Activated CD4-positive, alpha-beta T cell treated with anti-CD3 and anti-CD28 coated beads, Interleukin-10, Interleukin-2, amounts not matched to agents 100 ng/mL and 50 ng/mL, durations not matched to agents 16 hours and 8 hours (primary cell): Measurements from ENCODE around the gene DPF3.
A peak's percentile ranks its signal among the peaks of the same experiment; 100 is the strongest.

Experiments used
- DNase-seq: peaks from one replicate; pipeline ENCODE4 v3.0.0-alpha.2; 2020

Gene DPF3

DNA sequence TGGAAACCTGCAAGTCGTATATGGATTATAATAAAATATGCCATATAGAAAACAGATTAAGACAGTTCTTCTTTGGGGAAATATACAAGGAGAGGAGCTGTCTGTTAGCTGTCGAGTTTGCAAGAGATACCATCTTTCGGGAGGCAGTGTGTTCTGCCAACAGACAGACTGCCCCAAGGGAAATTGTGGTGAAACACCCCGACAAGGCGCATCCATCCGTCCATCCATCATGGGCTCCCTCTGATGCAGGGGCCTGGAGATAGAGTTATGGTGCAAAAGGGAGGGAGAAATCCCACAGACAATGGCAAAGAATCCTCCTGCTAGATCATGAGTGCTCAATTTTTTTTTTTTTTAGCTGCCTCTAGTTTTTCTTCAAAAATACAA, 156.3 kb downstream of the DPF3 start:
- no peak for DNase-seq

DNA sequence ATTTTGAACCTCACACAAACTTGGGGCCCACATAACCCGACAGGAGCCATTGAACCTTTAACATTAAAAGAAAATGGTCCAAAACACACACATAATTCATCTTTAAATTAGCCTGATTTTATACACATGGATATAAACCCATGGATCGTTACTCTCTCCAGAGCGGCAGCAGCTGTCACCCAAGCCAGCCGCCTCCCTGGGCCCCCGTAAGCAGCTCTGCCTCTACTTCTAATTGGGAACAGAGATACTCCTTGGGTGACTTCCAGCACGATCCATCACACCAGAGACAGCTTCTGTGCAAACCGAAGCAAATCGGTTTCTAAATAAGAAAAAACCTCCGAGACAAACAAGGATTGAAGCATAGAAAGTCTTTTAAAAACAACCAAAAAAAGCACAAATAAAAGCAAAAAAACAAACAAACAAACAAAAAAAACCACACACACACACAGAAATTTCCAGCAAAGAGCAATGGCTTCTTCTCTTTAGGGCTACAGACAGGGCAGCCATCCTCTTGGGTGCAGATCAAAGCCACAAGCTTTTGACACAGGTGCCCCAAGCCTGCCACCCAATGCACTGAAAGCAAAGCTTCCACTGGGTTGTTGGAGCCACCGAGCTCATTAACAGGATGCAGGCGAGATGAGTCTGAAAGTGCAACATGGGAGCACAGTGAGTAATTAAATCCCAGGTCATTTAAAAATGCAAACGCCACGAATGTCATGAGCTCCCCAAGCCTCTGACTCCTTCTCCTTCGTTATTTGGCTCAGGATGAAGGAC, 156.9 kb downstream of the DPF3 start:
- no peak for DNase-seq

DNA sequence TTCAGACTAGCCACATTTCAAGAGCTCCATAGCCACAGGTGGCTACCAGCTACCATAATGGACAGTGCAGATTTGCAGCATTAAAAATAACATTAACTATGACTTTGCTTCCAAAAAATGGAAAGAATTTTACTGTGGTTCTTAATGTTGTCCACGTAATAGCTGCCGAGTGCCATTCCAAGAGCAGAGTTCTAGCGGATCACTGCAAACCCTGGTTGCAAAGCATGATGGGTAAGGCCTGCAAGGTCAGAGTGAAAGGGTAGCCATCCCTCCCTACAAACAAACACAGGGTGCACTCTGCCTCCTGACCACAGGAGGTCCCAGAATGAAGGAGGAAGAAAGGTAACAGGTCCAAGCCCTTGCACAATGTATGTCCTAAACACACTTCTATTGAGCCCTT, 157.6 kb downstream of the DPF3 start:
- DNase-seq = no peak

DNA sequence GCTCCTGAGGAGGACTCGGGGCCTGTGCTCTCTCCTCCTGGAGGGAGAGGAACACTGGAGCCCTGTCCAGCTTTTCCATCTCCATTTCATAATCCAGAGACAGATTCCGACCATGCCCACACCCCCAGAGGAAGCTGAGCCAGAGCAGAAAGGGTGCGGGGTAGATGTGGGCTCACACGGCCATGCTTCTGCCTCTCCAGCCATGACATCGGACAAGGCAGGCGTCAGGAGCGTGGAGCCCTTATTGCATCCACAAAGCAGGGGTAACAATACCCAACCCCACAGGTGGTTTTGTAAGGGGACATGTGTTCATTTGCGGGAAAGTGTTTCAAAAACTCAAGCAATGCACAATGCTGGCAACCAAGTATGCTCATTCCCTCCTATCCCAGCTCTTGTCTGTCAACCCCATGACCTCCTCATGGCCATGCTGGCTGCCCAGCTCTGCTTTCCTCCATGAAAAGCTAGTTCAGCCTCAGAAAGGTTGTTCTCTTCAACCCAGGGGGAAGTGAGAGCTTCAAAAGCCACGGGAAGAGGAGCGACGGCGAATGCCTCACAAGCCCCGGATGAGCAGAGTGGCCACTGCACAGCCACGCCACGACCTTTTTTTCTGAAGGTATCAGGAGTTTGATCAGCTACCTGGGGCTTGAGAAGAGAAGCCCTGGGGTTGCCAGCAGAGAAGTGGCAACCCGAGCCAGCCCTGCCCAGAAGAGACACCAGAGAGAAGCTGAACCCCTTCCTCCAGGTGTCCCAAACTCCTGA, 161.7 kb downstream of the DPF3 start:
- DNase-seq = no peak

DNA sequence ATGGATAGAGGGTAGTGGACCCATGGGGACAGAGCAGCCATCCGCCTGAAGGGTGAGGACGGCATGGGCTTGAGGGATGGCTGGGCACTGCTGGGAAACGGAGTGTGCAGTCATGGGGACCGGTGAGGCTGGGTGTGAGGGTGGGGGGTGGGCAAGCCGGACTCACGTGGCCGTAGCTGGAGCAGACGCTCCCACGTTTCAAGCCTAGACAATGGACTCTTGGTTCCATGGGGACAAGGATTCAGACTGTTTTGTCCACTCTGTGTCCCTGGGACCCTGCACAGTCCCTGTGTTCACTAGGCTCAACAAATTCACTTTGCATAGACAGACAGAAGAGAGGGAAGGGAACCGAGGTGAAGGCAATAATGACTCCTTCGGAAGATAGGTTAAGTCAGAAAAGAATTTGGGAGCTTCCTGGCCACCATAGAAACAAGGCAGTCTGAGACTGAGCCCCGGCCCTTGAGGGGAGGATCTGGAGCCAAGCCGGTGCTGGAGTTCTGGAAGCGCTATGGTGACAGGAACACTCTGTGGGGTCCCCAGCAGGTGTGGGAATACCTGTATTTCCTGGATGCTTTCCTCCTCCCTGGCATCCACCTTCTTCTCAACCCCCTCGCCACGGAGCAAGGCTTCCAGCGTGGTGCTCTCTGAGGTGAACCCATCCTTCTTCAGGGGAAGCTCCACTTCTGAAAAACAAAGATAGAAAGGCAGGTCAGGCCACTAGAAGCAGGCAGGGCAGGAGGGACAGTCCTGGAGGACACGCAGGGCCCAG, 162.5 kb downstream of the DPF3 start:
- no peak for DNase-seq

DNA sequence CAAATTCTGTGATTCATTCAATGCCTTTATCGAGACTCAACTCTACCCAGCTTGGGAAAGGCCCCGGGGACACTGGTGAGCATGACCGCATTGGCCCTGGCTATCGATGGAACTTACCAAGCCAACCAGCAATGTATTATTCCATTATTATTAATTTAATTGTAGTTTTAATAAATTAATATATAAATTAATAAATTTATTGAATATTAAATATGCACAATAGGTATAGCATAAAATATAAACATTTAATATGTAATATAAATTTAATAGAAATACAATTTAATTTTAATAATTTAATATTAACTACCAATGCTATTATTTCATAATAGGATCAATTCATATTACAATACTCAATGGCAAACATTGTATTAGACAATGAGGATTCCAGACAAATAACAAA, 163.4 kb downstream of the DPF3 start:
- DNase-seq = no peak

DNA sequence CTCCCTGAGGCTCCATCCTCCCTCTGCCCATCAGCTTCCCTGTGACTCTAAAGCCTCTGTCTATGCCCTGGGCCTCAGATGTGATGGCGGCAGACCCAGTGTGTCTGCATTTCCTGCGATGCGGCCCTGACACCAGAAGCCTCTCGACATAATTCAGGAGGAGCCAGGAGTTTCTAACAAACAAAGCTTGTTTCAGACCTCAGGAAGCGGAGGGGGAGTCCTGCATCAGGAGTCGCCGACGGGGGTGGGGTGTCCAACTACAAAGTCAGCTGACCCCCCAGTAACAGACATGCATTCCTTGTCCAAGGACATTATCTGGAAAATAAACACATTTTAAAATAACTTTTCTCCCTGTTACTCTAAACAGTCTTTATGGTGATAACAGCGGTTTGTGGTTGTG, 167.5 kb downstream of the DPF3 start:
- no peak for DNase-seq

DNA sequence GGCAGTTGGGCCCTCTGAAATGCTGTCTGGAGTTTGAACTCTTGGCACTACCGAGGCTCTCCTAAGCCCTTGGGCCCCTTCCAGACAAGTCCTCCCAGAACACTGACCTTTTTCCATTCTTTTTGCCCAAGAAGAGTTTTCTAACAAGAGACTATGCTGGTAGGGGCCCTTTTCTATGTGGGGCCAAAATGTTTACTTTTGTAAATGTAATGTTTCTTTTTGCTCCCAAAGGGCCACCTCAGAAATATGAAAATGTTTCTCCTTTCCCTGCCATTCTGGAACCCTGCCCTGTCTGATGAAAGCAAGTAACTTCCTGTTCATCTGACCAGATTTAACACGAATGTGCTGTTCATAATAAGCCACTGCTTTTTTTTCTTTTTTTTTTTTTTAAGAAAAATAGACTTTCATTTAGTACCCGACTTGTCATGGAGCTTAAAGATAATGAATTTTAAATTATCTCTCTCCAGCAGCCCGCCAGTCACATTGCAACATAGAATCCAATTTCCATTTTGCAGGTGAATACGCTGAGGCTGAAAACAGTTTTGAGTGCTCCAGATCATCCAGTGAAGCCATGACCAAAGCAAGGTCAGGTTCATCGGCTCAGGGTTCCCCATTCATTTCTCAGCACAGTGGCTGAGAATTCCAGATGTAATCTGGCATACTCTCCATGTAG, 169.9 kb downstream of the DPF3 start:
- no peak for DNase-seq

DNA sequence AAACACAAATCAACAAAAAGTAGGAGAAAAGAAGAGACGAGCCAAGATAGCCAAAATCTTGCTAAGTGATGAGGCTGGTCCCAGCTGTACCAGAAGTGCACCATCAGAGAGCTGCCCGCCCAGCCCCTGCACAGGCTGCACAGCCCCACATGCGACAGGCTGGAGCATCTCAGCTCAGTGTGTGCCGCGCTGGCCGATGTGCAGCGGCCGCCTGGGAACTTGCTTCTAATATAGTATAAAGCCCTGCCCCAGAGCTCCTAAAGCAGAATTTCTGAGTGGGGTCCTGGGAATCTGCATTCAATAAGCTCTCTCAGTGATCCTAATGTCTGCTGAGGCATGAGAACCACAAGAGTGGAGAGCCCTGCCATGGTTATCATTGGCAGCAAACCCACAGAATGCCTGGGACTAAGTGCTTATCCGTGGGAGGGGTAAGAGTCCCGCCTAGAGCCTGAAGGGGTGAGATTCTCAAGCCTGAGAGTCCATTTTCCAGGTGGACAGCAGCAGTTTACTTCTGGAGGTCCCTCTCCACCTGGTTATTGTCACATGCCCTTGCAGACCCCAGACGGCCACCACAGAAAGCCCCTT, 171.6 kb downstream of the DPF3 start:
- DNase-seq = no peak

DNA sequence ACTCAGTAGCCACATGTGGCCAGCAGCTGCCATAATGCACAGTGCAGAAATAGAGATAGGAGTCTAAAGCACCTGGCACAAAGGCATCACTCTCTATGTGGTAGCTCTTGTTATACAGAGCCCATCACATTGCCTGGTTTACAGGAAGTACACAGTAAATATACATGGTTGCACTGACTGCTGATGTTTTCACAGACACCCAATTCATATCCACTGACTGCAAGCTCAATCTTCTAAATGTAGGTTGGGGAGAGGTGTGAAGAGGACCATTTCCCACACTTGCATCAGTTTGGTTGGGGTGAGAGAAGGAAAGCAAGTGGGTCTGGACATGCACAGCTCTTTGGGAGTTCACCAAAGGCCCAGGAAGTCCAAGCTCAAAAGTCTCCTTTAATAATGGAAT, 172.8 kb downstream of the DPF3 start:
- DNase-seq = no peak

DNA sequence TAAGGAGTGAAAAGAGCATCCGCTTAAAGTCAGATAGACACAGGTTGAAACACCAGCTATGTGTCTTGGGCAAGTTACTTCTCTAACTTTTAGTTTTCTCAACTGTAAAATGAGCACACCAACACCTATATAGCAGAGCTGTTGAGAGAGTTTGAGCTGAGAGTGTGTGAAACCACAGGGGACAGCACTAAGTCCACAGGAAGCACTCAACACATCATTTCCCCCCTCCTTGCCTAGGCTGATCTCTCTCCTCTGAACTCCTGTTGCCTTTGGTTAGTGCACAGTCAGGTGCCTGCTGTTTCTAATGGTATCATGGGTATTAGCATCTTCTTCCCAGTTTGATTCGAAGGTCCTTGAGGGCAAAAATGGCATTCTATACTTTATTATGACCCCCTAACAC, 176.7 kb downstream of the DPF3 start:
- DNase-seq = no peak

DNA sequence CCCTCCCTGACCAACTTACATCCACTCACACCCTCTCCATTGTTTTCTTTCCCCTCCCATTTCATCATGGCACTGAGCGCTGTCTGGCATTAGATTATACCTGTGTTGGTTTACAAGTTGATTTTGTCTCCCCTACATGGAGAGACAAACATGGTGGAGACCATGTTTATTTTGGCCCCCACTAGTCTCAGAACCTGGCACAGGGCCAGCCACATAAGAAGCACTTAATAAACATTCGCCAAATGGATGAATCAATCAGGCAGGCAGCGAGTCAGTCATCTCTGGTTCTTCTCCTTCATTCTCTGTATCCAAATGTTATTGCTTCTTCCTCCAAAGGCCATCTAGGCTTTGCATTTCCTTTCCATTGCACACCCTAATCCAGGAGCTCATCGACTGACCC, 177.4 kb downstream of the DPF3 start:
- DNase-seq = no peak

DNA sequence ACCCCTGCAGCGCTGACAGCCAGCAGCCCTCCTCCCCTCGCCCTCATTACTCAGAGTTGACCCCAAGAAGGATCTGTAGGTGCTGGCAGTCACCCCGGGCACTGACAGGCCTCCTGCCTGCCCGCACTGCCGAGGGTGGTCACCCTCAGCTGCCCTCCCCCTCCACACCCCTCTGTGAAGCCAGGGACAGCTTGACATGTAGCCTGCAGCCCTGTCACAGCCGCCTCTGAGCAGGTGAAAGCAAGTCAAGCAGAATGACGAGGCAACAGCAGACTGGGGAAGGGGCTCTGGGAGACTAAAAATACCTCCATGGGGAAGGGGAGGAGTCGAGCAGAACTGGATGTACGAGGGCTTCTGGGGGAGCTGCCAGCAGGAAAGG, 178.1 kb downstream of the DPF3 start:
- DNase-seq = no peak

DNA sequence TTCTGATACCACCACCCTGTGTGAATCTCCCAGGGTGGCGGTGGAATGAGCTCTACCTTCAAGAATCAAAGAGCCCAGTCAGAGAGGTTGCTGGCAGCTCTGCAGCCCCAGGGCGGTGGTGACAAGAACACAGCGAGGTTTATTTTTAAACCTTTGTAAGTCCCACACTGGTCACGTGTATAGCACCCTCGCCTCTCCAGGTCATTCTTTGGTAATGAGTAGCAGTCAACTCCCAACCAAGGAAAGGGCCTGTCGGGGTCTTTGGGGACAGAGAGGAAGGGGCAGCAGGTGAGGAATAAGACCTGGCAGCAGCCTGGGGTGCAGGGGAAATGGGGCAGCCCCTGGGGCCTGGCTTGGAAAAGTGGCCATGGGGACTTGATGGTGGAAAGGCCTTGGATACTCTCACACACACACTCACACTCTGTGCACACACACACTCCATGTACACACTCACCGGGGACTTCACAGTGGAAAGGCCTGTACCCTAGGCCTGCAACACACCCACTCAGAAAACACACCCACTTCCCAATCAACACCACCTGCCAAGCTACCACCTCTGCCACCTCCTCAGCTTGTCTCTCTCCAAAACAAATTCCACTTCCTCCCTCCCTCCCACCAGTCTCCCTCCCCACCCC, 178.6 kb downstream of the DPF3 start:
- no peak for DNase-seq

DNA sequence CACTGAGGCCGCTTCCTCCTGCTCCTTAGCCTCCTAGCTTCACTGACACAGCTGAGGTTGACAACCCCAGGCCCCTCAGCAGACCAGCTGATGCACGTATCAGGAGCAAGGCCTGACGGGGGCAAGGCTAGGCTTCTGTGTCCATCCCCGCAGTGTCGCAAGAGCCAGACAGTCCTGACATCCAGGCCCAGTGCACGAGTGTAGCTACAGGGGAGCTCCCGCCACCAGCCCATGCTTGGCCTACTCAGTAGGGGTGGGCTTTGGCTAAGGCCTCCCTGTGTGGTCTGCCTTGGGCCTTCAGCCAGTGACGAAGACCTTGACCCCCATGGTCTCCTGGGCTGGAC, 179.1 kb downstream of the DPF3 start:
- DNase-seq = no peak

DNA sequence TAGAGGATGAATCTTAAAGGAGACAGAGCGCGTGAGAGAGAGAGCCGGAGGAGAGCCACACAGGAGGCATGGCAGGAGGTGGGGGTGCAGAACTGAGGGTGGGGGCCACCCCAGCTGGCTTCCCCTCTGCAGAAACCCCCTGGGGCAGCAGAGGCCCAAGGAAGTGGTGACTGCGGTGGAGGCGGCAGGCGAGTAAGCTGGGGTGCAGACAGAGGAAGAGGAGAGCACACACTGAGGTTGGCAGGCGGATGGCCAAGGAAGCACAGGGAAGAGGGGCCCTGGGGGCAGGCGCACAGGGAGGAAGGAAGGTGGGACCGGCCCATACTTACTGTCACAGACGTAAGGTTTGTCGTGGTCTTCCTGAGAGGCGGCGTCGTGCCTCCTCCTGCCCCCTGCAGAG, 179.8 kb downstream of the DPF3 start:
- peak; percentile 46 for DNase-seq

DNA sequence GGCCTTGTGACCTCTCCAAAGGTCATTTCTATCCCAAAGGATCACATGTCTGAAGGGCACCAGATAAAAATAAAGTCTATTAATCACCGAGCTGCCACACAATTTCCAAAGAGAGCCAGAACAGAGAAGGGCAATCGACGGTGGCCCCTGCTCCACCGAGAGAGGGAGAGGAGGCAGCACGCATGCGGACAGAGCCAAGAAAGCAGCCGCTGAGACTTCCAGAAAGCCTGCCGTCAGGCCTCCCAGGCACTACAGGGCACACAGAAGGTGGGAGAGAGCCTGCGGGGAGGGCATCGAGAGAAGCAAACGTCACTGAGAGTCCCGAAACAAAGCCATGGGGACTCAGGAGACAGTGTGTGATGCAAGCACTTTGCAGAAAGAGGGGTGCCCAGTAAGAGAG, 182.0 kb downstream of the DPF3 start:
- no peak for DNase-seq

DNA sequence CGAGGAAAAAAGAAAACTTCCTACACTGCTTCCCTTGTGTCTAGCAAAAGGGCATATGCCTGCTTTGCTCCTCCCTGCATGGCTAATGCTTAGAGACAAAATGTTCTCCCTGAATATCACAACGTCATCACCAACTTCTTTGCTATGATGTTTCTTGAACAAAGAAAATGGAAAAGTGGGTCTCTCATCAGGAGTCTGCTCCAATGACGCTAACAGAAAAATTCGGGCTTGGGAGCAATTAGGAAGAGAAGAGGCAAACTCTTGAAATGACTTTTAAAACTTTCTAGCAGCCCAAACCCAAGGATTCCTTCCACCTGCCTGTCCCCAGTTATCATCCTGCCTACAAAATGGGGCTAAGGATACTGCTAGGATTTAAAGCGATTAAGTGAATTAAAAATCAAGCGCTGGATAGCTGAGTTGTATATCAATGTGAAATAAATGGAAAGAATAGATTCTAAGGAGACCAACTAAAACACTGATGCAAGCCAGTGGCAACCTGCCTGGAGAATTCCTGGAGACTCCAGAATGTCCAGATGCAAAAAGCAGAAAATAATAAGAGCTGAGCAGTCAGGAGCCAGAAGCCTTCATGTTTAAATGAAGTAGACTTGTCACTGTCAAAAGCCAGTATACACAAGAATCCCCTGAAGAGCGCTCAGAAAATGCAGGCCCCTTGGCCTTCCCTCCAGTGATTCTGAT, 183.8 kb downstream of the DPF3 start:
- no peak for DNase-seq

DNA sequence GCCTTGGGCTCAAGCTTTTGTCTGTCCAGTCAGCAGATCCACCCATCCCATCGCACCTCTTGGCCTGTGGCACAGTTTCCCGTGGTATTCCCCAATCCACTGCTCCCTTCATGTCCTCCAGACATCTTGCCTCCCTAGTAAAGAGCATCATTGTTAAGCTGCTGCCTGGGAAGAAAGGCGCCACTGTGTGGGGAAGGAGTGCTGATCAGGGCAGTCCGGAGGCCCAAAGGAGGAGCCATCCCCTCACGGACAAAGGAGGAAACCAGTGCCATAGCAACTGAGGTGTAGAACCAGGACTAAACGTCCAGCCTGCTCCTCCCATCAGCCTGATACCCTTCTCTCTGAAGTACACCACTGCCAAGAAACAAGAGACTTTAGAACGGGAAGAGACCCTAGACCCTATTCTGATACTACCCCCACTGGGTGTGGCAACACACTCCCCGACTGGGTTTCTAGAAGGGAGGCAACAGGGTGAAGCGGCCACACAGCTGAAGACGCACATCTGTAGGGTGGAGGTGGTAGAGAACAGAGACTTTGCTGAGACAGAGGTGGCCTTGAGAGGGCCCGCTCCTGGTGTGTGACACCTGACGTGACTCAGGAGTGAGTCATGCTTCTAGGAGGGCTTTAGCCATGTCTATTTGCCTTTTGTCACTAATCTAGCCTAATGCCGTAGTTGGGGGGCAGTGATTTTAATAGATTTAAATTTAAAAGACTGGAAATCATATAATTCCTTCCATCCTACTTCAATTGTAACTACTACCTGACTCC, 185.0 kb downstream of the DPF3 start:
- DNase-seq = no peak

DNA sequence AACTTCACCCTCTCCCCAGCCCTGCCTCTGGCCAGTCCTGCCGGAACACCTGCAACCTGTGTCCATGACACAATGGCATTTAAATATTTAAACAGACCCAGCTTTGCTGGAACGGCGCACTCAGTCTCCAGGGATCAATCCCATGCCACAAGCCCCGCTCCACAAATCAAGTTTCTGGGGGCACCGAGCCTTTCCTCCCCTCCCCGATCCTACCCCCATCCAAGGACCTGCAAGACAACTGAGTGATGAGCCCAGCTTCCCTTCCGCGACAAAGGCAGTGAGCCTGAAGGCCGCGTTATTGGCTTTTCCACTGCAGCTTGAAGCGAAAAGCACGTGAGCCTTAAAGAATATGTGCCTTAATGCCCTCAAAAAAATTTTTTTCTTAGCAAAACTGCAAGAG, 185.7 kb downstream of the DPF3 start:
- no peak for DNase-seq

DNA sequence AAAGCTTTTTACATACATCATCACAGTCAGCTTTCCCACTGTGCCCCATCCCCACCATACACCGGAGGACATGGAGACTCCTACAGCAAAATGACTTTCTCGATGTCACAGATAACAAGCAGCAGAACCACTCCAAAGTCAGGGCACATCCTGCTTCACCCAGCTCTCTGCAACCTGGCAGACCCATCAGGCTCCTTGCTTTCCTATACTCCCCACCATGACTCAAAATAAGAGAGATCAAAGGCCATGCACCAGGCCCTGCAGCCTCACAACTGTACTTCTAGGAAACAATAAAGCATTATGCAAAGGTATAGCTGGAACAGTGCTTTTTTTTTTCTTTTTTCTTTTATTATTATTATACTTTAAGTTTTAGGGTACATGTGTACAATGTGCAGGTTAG, 187.4 kb downstream of the DPF3 start:
- peak; percentile 65 for DNase-seq
